Progenitor cell of endocrine pancreas (in vitro differentiated cells): Measurements from ENCODE around the gene DDI2. TPM values are rescaled to one million over a fixed set of nuclear protein-coding genes. Genes with fewer than 3 reads are reported as not detected.

Experiments
- DNase-seq: peaks from one replicate; pipeline ENCODE4 v3.0.0; 2021; ENCODE audit warnings: low spot score; ENCODE audit not compliant: unreplicated experiment
- H3K27ac Mint-ChIP-seq: 2 replicates; pipeline ENCODE4 v1.8.0; 2021; ENCODE audit warnings: mild to moderate bottlenecking, moderate library complexity, mixed read lengths
- H3K27me3 Mint-ChIP-seq: 2 replicates; pipeline ENCODE4 v1.8.0; 2021; ENCODE audit warnings: mixed read lengths
- H3K36me3 Mint-ChIP-seq: 2 replicates; pipeline ENCODE4 v1.8.0; 2022; ENCODE audit warnings: mixed read lengths; ENCODE audit not compliant: insufficient read depth
- H3K4me1 Mint-ChIP-seq: 2 replicates; pipeline ENCODE4 v1.8.0; 2021; ENCODE audit warnings: low read depth, mixed read lengths
- H3K4me3 Mint-ChIP-seq: 2 replicates; pipeline ENCODE4 v1.8.0; 2021; ENCODE audit warnings: low read depth, mild to moderate bottlenecking, moderate library complexity, mixed read lengths
- H3K9me3 Mint-ChIP-seq: 2 replicates; pipeline ENCODE4 v1.8.0; 2021; ENCODE audit warnings: low read depth, mixed read lengths
- CTCF ChIP-seq: fragments of 200-600 bp; sonication (generic); IDR thresholded peaks from one replicate; pipeline ENCODE4 v1.5.0; 2021; ENCODE audit warnings: antibody characterized with exemption, mild to moderate bottlenecking; ENCODE audit not compliant: unreplicated experiment
- total RNA-seq: library from RNA; stranded (reverse); gene quantifications from 2 replicates; pipeline ENCODE4 v1.2.1, GENCODE V29; 2021

Gene DDI2
- total RNA-seq, 1 donor from 2014 or later, result 35.6 TPM

GRCh38 chr1:15662477-15662876 is 45.2 kb downstream of the DDI2 start:
- Mint-ChIP-seq H3K27ac (peak overlapping the region; percentile 91), H3K4me1 (peaks cover 31% of the 10 kb centered on the region), H3K36me3 (peaks cover 28% of the 10 kb centered on the region), H3K27me3 (no peaks in the 10 kb centered on the region), H3K9me3 (no peaks in the 10 kb centered on the region), H3K4me3 (no peak overlapping the region)
- no peak for DNase-seq
- no peak for TF ChIP-seq CTCF

DNA sequence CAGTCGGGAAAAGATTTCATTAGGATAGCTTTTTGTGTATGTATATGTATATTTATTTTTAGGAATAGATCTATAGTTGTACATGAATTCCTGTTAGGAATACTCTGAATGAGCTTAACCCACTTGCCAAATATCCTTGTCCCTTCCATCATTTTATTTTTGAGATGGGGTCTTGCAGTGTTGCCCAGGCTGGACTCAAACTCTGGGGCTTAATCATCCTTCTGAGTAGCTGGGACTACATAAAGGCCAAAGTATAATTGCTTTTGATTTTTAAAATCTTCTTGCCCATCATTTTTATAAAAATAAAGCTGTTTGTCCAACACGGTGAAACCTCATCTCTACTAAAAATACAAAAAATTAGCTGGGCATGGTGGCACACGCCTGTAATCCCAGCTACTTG is 46.7 kb downstream of the DDI2 start:
- Mint-ChIP-seq H3K27ac (no peak overlapping the region), H3K27me3 (no peaks in the 10 kb centered on the region), H3K4me1 (peaks cover 40% of the 10 kb centered on the region), H3K4me3 (no peak overlapping the region), H3K9me3 (no peaks in the 10 kb centered on the region), H3K36me3 (peaks cover 28% of the 10 kb centered on the region)
- no peak for TF ChIP-seq CTCF
- no peak for DNase-seq

GRCh38 chr1:15667362-15667761 is 50.1 kb downstream of the DDI2 start:
- H3K27ac Mint-ChIP-seq, result peak overlapping the region; percentile 56
- H3K4me3 Mint-ChIP-seq, result no peak overlapping the region

GRCh38 chr1:15668089-15668754 is 51.0 kb downstream of the DDI2 start:
- H3K27ac Mint-ChIP-seq, result no peak overlapping the region
- peaks cover 4% of the 10 kb centered on the region for H3K36me3 Mint-ChIP-seq
- peaks cover 22% of the 10 kb centered on the region for H3K4me1 Mint-ChIP-seq

More at GRCh38 chr1:15667362-15667761, 50.1 kb downstream of the DDI2 start:
- no peaks in the 10 kb centered on the region for H3K27me3 Mint-ChIP-seq
- H3K4me1 Mint-ChIP-seq, result peaks cover 31% of the 10 kb centered on the region
- H3K36me3 Mint-ChIP-seq, result peaks cover 5% of the 10 kb centered on the region
- no peak for DNase-seq
- no peaks in the 10 kb centered on the region for H3K9me3 Mint-ChIP-seq
- no peak for TF ChIP-seq CTCF

GRCh38 chr1:15669074-15669473 is 51.8 kb downstream of the DDI2 start:
- Mint-ChIP-seq H3K36me3 (peaks cover 4% of the 10 kb centered on the region), H3K27me3 (no peaks in the 10 kb centered on the region), H3K9me3 (no peaks in the 10 kb centered on the region), H3K4me1 (peaks cover 19% of the 10 kb centered on the region), H3K27ac (no peak overlapping the region), H3K4me3 (no peak overlapping the region)
- no peak for DNase-seq
- no peak for TF ChIP-seq CTCF

More at GRCh38 chr1:15668089-15668754, 51.0 kb downstream of the DDI2 start:
- TF ChIP-seq CTCF, result no peak
- Mint-ChIP-seq H3K27me3 (no peaks in the 10 kb centered on the region), H3K9me3 (no peaks in the 10 kb centered on the region), H3K4me3 (no peak overlapping the region)
- DNase-seq, result no peak
